NCI-H345 treated with DMSO at 0.1 percent for 48 hours (cell line): ENCODE data around the gene SELENOO.

ENCODE experiments used
- DNase-seq: peaks from one replicate; lab custom pipeline; 2025; ENCODE audit not compliant: unreplicated experiment; lab: John Stamatoyannopoulos, UW

Gene SELENOO

GRCh38 chr22:50252082-50253045 lies 51.6 kb downstream of the SELENOO start:
- no peak for DNase-seq

- no peak for DNase-seq
Observed at GRCh38 chr22:50253046-50253915, 52.5 kb downstream of the SELENOO start.

- DNase-seq: no peak
Observed at GRCh38 chr22:50253941-50254340, 53.1 kb downstream of the SELENOO start.

- no peak for DNase-seq
Observed at GRCh38 chr22:50255099-50255498, 54.3 kb downstream of the SELENOO start.

GRCh38 chr22:50255607-50256006 lies 54.8 kb downstream of the SELENOO start:
- no peak for DNase-seq

- no peak for DNase-seq
Observed at GRCh38 chr22:50256258-50256862, 55.5 kb downstream of the SELENOO start.

GRCh38 chr22:50257041-50257440 lies 56.2 kb downstream of the SELENOO start:
- DNase-seq: no peak

GRCh38 chr22:50257451-50258360 lies 56.9 kb downstream of the SELENOO start:
- no peak for DNase-seq

GRCh38 chr22:50258361-50259292 lies 57.8 kb downstream of the SELENOO start:
- DNase-seq: no peak

GRCh38 chr22:50259302-50259701 lies 58.5 kb downstream of the SELENOO start:
- no peak for DNase-seq

- no peak for DNase-seq
Observed at GRCh38 chr22:50260434-50260800, 59.6 kb downstream of the SELENOO start.

- no peak for DNase-seq
Observed at GRCh38 chr22:50260801-50261614, 60.2 kb downstream of the SELENOO start.

- DNase-seq: no peak
Observed at GRCh38 chr22:50261615-50262459, 61.0 kb downstream of the SELENOO start, which contains the start of gene MAPK12. Gene MAPK12, minus strand, starts transcription at chr22:50261683. Its CDS starts 174 bp downstream, at chr22:50261509.

GRCh38 chr22:50262460-50262911 lies 61.7 kb downstream of the SELENOO start:
- no peak for DNase-seq

- DNase-seq: no peak
Observed at GRCh38 chr22:50262973-50263617, 62.3 kb downstream of the SELENOO start.

GRCh38 chr22:50264104-50264745 lies 63.4 kb downstream of the SELENOO start:
- no peak for DNase-seq
